Fibroblast of lung (primary cell): Measurements from ENCODE around the gene ROR2. TPM values are rescaled to one million over a fixed set of nuclear protein-coding genes. Genes with fewer than 3 reads are reported as not detected.

Experiments used
- DNase-seq, 2 donors: peaks; one replicate each; pipeline versions ENCODE4 v3.0.0 to v3.0.0-alpha.2; 2010; ENCODE audit warnings: low read depth in 2 of 2
- H2AFZ ChIP-seq: 2 replicates; pipeline ENCODE4 v1.5.1; 2012; ENCODE audit warnings: low read length, control low read depth, inconsistent platforms
- H3K27ac ChIP-seq: 2 replicates; pipeline ENCODE4 v1.5.1; 2011; ENCODE audit warnings: low read length, control low read depth; ENCODE audit not compliant: insufficient read depth
- H3K27me3 ChIP-seq: 2 replicates; pipeline ENCODE4 v1.5.1; 2011; ENCODE audit warnings: mild to moderate bottlenecking, low read length; ENCODE audit not compliant: control insufficient read depth, insufficient read depth
- H3K36me3 ChIP-seq: 2 replicates; pipeline ENCODE4 v1.5.1; 2011; ENCODE audit warnings: low read length; ENCODE audit not compliant: control insufficient read depth, insufficient read depth
- H3K4me1 ChIP-seq: 2 replicates; pipeline ENCODE4 v1.5.1; 2011; ENCODE audit warnings: low read length; ENCODE audit not compliant: control insufficient read depth, insufficient read depth; ENCODE audit errors: extremely low read depth
- H3K4me2 ChIP-seq: 2 replicates; pipeline ENCODE4 v1.5.1; 2011; ENCODE audit warnings: low read length, control low read depth; ENCODE audit not compliant: insufficient read depth; ENCODE audit errors: extremely low read depth
- H3K4me3 ChIP-seq, 4 experiments: fragments of 200-600 bp in 1 of 4; sonication (generic) in 1 of 4; replicated peaks in 1 of 4; 2 replicates each; pipeline ENCODE4 v1.5.1; 2011 to 2016; ENCODE audit warnings: low read length in 4 of 4, low read depth in 3 of 4, mild to moderate bottlenecking in 3 of 4, control low read depth in 2 of 4, inconsistent platforms in 1 of 4, mixed read lengths in 1 of 4; ENCODE audit not compliant: insufficient read depth in 1 of 4; ENCODE audit errors: control extremely low read depth in 1 of 4
- H3K79me2 ChIP-seq: 2 replicates; pipeline ENCODE4 v1.5.1; 2012; ENCODE audit warnings: mild to moderate bottlenecking, low read length, inconsistent platforms; ENCODE audit not compliant: control insufficient read depth, insufficient read depth
- H3K9ac ChIP-seq: 2 replicates; pipeline ENCODE4 v1.5.1; 2011; ENCODE audit warnings: mild to moderate bottlenecking, low read length, control low read depth; ENCODE audit not compliant: insufficient read depth
- H3K9me3 ChIP-seq: 2 replicates; pipeline ENCODE4 v1.5.1; 2012; ENCODE audit warnings: low read depth, low read length; ENCODE audit not compliant: control insufficient read depth, insufficient read depth
- H4K20me1 ChIP-seq: 2 replicates; pipeline ENCODE4 v1.5.1; 2011; ENCODE audit warnings: low read length; ENCODE audit not compliant: control insufficient read depth, insufficient read depth; ENCODE audit errors: extremely low read depth
- EZH2 ChIP-seq: IDR thresholded peaks from 2 replicates; pipeline ENCODE4 v1.5.1; 2012; ENCODE audit warnings: low read length, control low read depth, mild to moderate bottlenecking; ENCODE audit errors: missing control alignments
- polyA plus RNA-seq, 2 donors: library from polyadenylated mRNA; depleted of rRNA in 1 of 2; stranded (reverse) in 1 of 2; unstranded in 1 of 2; fragments of >200 nt; gene quantifications; 2 replicates each; pipeline ENCODE4 v1.2.1, GENCODE V29; 2011 to 2012; ENCODE audit warnings: missing spikeins in 1 of 2
- total RNA-seq: library from RNA; depleted of rRNA; stranded (reverse); fragments of >200 nt; gene quantifications from 2 replicates; pipeline ENCODE4 v1.2.1, GENCODE V29; 2014
- TF ChIP-seq, protein P1 (sequence below), 2 donors: IDR thresholded peaks in 1 of 2; conservative IDR thresholded peaks in 1 of 2; 1 replicate in 1 of 2; 2 replicates in 1 of 2; pipeline ENCODE4 v1.5.1; 2011 to 2012; ENCODE audit warnings: low read length in 2 of 2, control low read depth in 1 of 2, inconsistent platforms in 1 of 2, low read depth in 1 of 2, mild to moderate bottlenecking in 1 of 2

The ROR2 gene
- total and polyA plus RNA-seq, 2 donors (not counting 1 experiment from before 2014, with no cell fraction given), result 2.3 to 27.9 TPM

DNA sequence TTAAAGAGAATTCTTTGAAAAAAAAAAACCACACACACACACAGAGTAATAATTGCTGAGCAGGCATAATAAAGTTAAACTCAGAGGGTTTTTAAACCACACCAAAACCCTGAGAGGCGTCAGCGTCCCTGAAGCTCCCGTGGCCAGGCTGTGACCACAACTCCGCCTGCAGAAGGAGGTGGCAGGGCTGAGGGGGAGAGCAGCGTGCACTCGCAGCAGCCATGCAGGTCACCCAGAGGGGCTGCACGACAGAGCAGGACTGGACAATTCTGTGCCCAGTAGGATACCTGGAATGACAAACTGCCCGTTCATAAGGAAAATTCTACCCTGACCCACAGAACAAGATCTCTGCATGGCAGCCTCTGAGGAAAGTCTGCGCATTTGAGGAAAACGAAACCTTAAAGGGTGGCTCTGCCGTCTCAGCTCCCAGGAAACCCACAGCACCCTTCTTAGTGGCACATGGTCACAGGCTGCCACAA is 44.0 kb downstream of the ROR2 start:
- Histone ChIP-seq H3K27ac (no peak overlapping the region), H3K9me3 (no peaks in the 10 kb centered on the region), H3K4me2 (peak overlapping the region; percentile 73), H3K4me1 (peaks cover 3% of the 10 kb centered on the region), H3K9ac (no peak overlapping the region), H3K79me2 (no peaks in the 10 kb centered on the region), H4K20me1 (no peaks in the 10 kb centered on the region), H3K27me3 (no peaks in the 10 kb centered on the region), H2AFZ (no peak overlapping the region), H3K4me3 (peak overlapping the region in 1 of 4 experiments; percentile 15), H3K36me3 (no peaks in the 10 kb centered on the region)
- TF ChIP-seq EZH2, result no peak
- TF ChIP-seq, protein P1, sequence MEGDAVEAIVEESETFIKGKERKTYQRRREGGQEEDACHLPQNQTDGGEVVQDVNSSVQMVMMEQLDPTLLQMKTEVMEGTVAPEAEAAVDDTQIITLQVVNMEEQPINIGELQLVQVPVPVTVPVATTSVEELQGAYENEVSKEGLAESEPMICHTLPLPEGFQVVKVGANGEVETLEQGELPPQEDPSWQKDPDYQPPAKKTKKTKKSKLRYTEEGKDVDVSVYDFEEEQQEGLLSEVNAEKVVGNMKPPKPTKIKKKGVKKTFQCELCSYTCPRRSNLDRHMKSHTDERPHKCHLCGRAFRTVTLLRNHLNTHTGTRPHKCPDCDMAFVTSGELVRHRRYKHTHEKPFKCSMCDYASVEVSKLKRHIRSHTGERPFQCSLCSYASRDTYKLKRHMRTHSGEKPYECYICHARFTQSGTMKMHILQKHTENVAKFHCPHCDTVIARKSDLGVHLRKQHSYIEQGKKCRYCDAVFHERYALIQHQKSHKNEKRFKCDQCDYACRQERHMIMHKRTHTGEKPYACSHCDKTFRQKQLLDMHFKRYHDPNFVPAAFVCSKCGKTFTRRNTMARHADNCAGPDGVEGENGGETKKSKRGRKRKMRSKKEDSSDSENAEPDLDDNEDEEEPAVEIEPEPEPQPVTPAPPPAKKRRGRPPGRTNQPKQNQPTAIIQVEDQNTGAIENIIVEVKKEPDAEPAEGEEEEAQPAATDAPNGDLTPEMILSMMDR (conservative IDR thresholded peaks at IDR 0.05 in 1 of 2, IDR thresholded peaks at IDR 0.05 in 1 of 2; ENCODE audit: low read depth in 1 of 2, low read length in 2 of 2), result no peak
- no peak for DNase-seq

DNA sequence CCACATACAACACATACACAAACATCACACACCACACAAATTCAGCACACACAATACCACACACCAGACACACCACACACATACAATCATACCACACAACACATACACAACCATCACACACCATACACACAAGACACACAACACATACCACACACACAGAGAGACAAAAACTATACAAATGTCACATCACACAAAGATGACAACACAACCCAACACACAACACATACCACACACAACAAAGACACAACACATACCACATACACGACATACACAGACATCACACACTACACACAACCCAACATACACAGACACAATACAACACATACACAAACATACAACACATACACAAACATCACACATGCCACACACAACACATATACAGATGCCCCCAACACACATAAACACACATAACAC is 44.8 kb downstream of the ROR2 start:
- no peak overlapping the region for H2AFZ ChIP-seq
- no peak overlapping the region for H3K4me2 ChIP-seq
- H3K27ac ChIP-seq, result no peak overlapping the region
- peaks cover 3% of the 10 kb centered on the region for H3K4me1 ChIP-seq
- H4K20me1 ChIP-seq, result no peaks in the 10 kb centered on the region
- no peaks in the 10 kb centered on the region for H3K79me2 ChIP-seq
- DNase-seq, result no peak
- no peaks in the 10 kb centered on the region for H3K9me3 ChIP-seq
- no peak overlapping the region for H3K9ac ChIP-seq
- no peak overlapping the region for H3K4me3 ChIP-seq
- H3K27me3 ChIP-seq, result no peaks in the 10 kb centered on the region
- TF ChIP-seq EZH2, result no peak
- TF ChIP-seq, protein P1 (conservative IDR thresholded peaks at IDR 0.05 in 1 of 2, IDR thresholded peaks at IDR 0.05 in 1 of 2; ENCODE audit: low read depth in 1 of 2, low read length in 2 of 2), result no peak
- H3K36me3 ChIP-seq, result no peaks in the 10 kb centered on the region

DNA sequence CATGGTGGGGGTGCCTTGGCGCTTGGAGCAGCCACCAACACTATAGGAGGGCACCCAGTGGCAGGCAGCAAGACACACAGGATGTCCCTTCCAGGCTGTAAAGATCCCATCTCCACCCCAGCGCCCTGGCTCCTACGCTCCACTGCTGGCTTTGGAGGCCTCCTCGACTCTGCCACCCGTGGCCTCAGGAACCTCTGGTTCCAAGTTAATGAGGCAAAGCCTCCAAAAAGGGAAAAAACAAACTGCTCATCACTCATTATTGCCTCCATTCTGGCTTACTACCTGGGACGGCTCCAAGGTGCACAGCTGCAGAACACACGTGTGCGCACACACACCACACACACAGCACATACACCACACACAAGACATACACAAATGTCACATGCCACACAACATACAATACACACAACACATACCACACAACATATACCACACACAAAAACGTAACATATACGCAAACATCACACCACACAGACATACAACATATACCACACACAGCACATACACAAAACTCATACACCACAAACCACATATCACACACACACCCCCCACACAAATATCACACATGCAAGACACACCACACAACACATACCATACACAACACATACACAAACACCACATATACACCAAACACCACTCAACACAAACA is 45.3 kb downstream of the ROR2 start:
- Histone ChIP-seq H3K79me2 (no peaks in the 10 kb centered on the region), H3K9me3 (no peaks in the 10 kb centered on the region), H3K27ac (no peak overlapping the region), H3K36me3 (no peaks in the 10 kb centered on the region), H3K4me1 (peaks cover 3% of the 10 kb centered on the region), H3K4me2 (no peak overlapping the region), H3K27me3 (no peaks in the 10 kb centered on the region), H2AFZ (no peak overlapping the region), H4K20me1 (no peaks in the 10 kb centered on the region), H3K4me3 (no peak overlapping the region), H3K9ac (no peak overlapping the region)
- TF ChIP-seq, protein P1 (conservative IDR thresholded peaks at IDR 0.05 in 1 of 2, IDR thresholded peaks at IDR 0.05 in 1 of 2; ENCODE audit: low read depth in 1 of 2, low read length in 2 of 2), result no peak
- no peak for TF ChIP-seq EZH2
- no peak for DNase-seq
